Lung microvascular endothelial cell (primary cell): ENCODE data around the gene FAM3A. TPM values are rescaled to one million over a fixed set of nuclear protein-coding genes. Genes with fewer than 3 reads are reported as not detected.

Experiments used
- DNase-seq, 2 donors: peaks; one replicate each; pipeline versions ENCODE4 v3.0.0 to v3.0.0-alpha.2; 2010; ENCODE audit warnings: low read depth in 2 of 2
- total RNA-seq: library from RNA; depleted of rRNA; stranded (reverse); fragments of >200 nt; gene quantifications from 2 replicates; pipeline ENCODE4 v1.2.1, GENCODE V29; 2014

FAM3A gene
- total RNA-seq, 1 donor from 2014 or later = 20.8 TPM

DNA sequence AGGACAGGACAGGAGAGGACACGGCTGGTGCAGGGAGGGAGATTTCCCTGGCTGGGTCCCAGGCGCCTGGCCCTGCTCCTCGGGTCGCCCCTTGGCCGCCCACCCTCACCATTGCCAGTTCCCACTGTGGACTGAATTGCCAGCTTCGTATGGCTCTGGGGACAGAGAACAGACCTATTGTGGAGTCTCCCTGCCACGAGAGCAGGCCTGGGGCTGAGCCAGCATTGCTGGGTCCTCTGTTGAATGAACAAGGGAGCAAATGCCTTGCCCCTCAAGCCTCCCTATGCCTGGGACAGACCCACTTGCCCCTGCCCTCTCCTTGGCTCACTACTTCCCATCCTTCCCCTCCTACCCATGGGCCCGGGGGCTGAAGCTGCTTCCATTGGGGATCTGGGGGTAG, 53.6 kb downstream of the FAM3A start:
- DNase-seq = no peak

DNA sequence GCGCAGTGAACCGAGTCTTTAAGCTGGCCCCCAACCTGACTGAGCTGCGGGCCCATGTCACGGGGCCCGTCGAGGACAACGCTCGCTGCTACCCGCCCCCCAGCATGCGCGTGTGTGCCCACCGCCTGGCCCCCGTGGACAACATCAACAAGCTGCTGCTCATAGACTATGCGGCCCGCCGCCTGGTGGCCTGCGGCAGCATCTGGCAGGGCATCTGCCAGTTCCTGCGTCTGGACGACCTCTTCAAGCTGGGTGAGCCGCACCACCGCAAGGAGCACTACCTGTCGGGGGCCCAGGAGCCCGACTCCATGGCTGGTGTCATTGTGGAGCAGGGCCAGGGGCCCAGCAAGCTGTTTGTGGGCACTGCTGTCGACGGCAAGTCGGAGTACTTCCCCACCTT, 55.7 kb downstream of the FAM3A start:
- no peak for DNase-seq

DNA sequence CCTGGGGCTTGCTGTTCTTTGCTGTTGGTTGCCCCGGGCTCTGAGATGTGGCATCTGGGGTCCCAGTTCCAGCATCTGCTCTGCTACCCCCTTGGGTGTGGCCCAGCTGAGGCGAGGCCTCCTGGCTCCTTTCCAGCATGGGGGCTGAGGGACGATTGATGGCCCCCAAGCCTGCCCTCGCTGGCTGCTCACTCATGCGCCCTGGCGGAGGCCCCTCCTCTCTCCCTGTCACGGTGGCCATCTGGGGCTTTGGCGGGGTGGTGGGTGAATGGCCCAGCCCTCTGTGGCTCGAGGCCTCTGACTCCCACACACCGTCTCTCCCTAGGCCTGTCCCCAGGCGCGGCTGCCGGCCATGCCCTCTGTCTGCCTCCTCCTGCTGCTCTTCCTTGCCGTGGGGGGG, 56.2 kb downstream of the FAM3A start:
- DNase-seq = no peak

DNA sequence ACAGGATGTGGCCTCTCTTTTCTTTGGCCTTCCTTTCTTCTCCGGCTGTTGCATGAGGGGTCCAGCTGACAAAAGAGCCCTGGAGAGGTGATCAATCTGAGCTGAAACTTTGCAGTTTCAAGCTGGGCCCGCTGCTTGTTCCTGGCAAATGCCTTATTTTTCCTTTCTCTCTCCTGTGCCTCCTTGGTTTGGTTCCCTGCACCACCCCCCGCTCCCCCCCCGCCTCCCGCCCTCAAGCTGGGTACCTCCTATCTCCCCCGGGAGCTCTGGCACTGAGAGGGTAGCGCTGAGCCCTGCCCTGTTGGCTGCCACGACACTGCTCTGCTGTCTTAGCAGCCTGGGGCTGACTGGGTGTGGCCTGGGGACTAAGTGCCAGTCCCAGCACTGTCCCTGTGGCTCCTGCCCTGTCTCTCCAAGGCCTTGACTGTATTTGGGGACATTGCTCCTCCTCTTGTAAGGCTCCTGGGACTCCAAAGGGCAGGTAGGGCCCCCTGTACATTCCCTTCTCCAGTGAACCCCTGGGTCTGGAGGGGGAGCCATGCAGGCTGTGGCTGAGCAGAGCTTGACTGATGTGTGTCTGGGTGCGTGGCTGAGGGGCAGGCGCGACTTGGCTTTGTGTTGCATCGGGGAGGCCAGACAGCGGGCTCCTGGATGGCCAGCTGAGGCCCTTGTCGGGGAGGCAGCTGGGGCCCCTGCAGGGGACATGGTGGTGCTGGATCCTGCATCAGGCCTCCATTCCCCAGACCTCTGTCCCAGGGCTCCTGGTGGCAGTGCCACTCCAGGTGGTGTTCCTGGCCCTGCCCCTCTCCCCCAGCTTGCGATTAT, 56.9 kb downstream of the FAM3A start:
- no peak for DNase-seq

DNA sequence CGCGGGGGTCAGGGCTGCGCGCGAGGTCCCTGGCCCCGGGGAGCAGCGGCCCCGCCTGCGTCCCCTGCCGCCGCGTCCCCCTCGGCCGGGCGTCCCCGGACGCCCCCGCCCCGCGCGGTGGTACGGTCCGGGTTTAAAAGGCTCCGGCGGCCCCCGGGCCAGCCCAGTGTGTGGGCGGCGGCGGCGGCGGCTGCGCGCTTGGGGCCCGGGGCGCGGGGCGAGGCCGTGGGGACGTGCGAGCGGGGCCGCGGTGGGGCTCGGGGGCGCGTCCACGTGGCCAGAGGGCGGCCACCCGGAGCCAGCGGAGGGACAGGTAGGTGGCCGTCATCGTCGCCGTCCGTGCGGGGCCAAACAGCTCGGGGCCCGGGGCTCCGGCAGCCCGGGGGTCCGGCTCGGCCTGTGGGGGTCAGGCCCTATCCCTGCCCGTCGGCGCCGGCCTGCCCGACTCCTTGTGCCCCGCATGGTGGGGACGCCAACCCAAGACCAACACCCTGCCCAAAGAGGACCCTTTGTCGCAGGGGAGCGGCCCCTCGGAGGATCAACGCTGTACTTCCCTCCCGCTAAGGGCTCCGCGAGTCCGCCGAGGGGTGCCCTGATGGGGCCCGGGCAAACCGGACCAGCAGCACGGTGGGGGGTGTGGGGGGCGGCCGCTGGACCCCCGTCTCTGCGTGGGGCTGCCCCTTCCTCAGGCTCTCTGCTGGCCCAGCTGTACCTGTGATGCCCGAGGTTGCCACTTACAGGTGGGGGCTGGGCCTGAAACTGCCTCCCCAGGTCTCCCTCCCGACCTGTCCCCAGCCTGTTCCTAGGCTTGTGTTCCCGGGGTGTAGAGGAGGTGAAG, 57.7 kb downstream of the FAM3A start, which contains the start of gene PLXNA3:
TSS of gene PLXNA3 (plus strand) at position 166 of the 838 bp plus-strand sequence. CDS start 1,903 bp downstream, outside the sequence.
- peak; percentile 26 to 51 for DNase-seq

DNA sequence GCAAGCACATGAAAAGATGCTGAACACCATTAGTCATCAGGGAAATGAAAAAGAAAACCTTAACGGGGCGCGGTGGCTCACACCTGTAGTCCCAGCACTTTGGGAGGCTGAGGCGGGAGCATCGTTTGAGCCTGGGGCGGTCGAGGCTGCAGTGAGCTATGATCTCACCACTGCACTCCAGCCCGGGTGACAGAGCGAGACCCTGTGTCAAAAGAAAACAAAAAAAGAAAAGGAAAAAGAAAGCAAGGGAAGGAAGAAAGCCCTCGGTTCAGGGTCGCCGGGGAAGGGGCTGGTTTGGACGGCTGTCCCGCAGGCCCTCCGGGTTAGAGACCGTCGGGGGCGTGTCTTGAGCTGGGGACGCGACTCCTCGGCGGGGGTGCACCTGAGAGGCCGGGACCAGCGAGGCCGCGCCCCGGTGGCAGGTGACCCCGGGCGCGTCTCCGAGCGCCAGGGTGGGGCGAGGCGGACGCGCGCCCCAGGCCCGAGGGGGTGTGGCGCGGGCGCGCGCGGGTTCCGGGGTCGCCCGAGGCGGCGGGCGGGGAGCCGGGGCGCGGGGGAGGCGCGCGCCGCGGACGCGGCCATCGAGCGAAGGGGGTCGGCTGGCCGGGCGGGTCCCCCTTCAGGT, 58.4 kb downstream of the FAM3A start:
- no peak for DNase-seq

Other genes with a start within 250 kb of the FAM3A start
- gene TEX28, start 221.1 kb downstream of the FAM3A start, total RNA-seq = not detected in 2 replicates
- under 0.01 TPM in 1 of 2 replicates, not detected in the other for gene TKTL1, start 220.4 kb downstream of the FAM3A start, total RNA-seq
- 781 and 1,159 TPM in 2 replicates for gene FLNA, start 141.6 kb downstream of the FAM3A start, total RNA-seq
- gene EMD, start 136.9 kb downstream of the FAM3A start, total RNA-seq = 14.5 and 18.1 TPM in 2 replicates
- gene RPL10, start 117.9 kb downstream of the FAM3A start, total RNA-seq = 2,090 and 2,761 TPM in 2 replicates
- 79.1 and 86.3 TPM in 2 replicates for gene DNASE1L1, start 107.0 kb downstream of the FAM3A start, total RNA-seq
- 8.5 and 11.9 TPM in 2 replicates for gene TAFAZZIN, start 104.7 kb downstream of the FAM3A start, total RNA-seq
- gene ATP6AP1, start 87.6 kb downstream of the FAM3A start, total RNA-seq = 53.6 and 64.3 TPM in 2 replicates
- 24.8 and 59.1 TPM in 2 replicates for gene GDI1, start 79.1 kb downstream of the FAM3A start, total RNA-seq
- gene FAM50A, start 72.1 kb downstream of the FAM3A start, total RNA-seq = 45.8 and 51.0 TPM in 2 replicates
- 3.7 and 6.3 TPM in 2 replicates for gene PLXNA3, start 58.0 kb downstream of the FAM3A start, total RNA-seq
- gene LAGE3, start 37.0 kb downstream of the FAM3A start, total RNA-seq = 12.6 and 19.8 TPM in 2 replicates
- 24.6 and 31.3 TPM in 2 replicates for gene UBL4A, start 29.6 kb downstream of the FAM3A start, total RNA-seq
- gene SLC10A3, start 25.6 kb downstream of the FAM3A start, total RNA-seq = 8.5 and 14.7 TPM in 2 replicates
- 16.9 and 35.1 TPM in 2 replicates for gene G6PD, start 30.6 kb upstream of the FAM3A start, total RNA-seq
- gene IKBKG, start 31.4 kb upstream of the FAM3A start, total RNA-seq = 9.2 and 11.7 TPM in 2 replicates
- gene CTAG1A, start 68.9 kb upstream of the FAM3A start, total RNA-seq = not detected in 2 replicates
- gene CTAG1B, start 103.0 kb upstream of the FAM3A start, total RNA-seq = not detected in 2 replicates
- not detected in 2 replicates for gene CTAG2, start 137.3 kb upstream of the FAM3A start, total RNA-seq
- gene GAB3, start 234.8 kb upstream of the FAM3A start, total RNA-seq = 6.5 and 7.9 TPM in 2 replicates
- gene DKC1, start 246.6 kb upstream of the FAM3A start, total RNA-seq = 31.8 and 34.5 TPM in 2 replicates